Measurements from ENCODE around the gene MAP3K2. TPM values are rescaled to one million over a fixed set of nuclear protein-coding genes. Genes with fewer than 3 reads are reported as not detected.

The MAP3K2 gene
- total and polyA plus RNA-seq, 2 of the 8 experiments (the other 6 are each of a cell fraction or from before 2014, with no cell fraction given): 2.0 to 23.2 TPM

DNA sequence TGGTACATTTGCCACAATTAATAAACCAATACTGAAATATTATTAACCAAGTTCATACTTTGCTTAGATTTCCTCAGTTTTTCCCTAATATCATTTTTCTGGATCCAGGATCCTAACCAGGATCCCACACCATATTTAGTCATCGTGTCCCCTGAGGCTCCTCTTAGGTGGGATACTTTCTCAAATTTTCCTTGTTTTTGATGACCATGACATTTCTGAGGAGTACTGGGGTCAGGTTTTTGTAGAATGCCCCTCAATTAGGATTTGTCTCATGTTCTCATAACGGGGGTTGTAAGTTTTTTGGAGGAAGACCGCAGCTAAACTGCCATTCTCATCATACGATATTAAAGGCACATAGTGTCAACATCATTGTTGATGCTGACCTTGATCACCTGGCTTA is 78.3 kb downstream of the MAP3K2 start:
- H3K23me2 ChIP-seq (ENCODE audit: low read depth, low read length): no peaks in the 10 kb centered on the region
- H2BK15ac ChIP-seq (ENCODE audit: low read length): no peak overlapping the region
- FAIRE-seq (no peak), DNase-seq (ENCODE audit: low read depth in 1 of 2, low spot score in 2 of 2) (no peak)
- H3K4me1 ChIP-seq (replicated peaks in 1 of 4; ENCODE audit: control insufficient read depth in 3 of 4, insufficient read depth in 4 of 4, low read length in 3 of 4): no peaks in the 10 kb centered on the region
- peaks cover 2 to 24% (median 7%) of the 10 kb centered on the region in 4 experiments; a peak in 6 of 8 replicates for H3K36me3 ChIP-seq (ENCODE audit: control insufficient read depth in 2 of 4, insufficient read depth in 4 of 4, low read length in 3 of 4)
- H4K5ac ChIP-seq (ENCODE audit: insufficient read length, low read depth, low read length): no peak overlapping the region
- H4K8ac ChIP-seq (ENCODE audit: extremely low read depth, insufficient read depth, low read length): no peak overlapping the region
- H3K9ac ChIP-seq (replicated peaks in 1 of 4; ENCODE audit: extremely low read depth in 1 of 4, low read depth in 3 of 4, low read length in 3 of 4): no peak overlapping the region
- no peaks in the 10 kb centered on the region for H4K20me1 ChIP-seq (replicated peaks in 1 of 2; ENCODE audit: control insufficient read depth in 1 of 2, insufficient read depth in 2 of 2, low read length in 2 of 2)
- H2BK5ac ChIP-seq (ENCODE audit: low read depth, low read length): no peak overlapping the region
- H3K14ac ChIP-seq (ENCODE audit: insufficient read length): no peak overlapping the region
- no peak overlapping the region for H3K23ac ChIP-seq (ENCODE audit: insufficient read length)
- H3K9me3 ChIP-seq (ENCODE audit: insufficient read depth in 2 of 2, low read depth in 1 of 2, low read length in 1 of 2): no peaks in the 10 kb centered on the region
- H2BK20ac ChIP-seq (ENCODE audit: low read length): no peak overlapping the region
- H3K27me3 ChIP-seq (replicated peaks in 1 of 4; ENCODE audit: control insufficient read depth in 3 of 4, extremely low read depth in 1 of 4, insufficient read depth in 3 of 4, low read length in 3 of 4): no peaks in the 10 kb centered on the region
- POLR2A ChIA-PET (ENCODE audit: partially characterized antibody): no interaction called here
- H3K79me2 ChIP-seq (ENCODE audit: control insufficient read depth in 1 of 2, insufficient read depth in 2 of 2, low read length in 2 of 2): no peaks in the 10 kb centered on the region
- 89% methylated on average over 4 of the region's 4 CpGs; no CpG with 5 or more reads in 1 of the 2 experiments for WGBS, 2 experiments (ENCODE audit: extremely low coverage in 1 of 2, insufficient coverage in 1 of 2, insufficient read length in 1 of 2, insufficient replicate concordance in 2 of 2, low coverage in 1 of 2, low lambda C conversion rate in 2 of 2, missing lambda C conversion rate in 1 of 2)
- no peak overlapping the region for H3K18ac ChIP-seq (ENCODE audit: extremely low read depth, low read length)
- CTCF ChIA-PET (ENCODE audit: partially characterized antibody): interaction anchor here (0.7 to 2.2 kb wide), 2 partner anchors 15 to 36 kb away, joined by 3 to 12 read pairs; no protein-coding TSS in a partner anchor
- H3K4ac ChIP-seq (replicated peaks; ENCODE audit: insufficient read length, low read depth, low read length): no peak overlapping the region
- no peak overlapping the region for H3K27ac ChIP-seq (ENCODE audit: low read depth, low read length)
- no peak overlapping the region for H3K4me3 ChIP-seq (ENCODE audit: extremely low read depth in 1 of 4, insufficient read depth in 2 of 4, low read depth in 3 of 4, low read length in 4 of 4)
- no peaks in the 10 kb centered on the region for H3K79me1 ChIP-seq (ENCODE audit: low read depth, low read length)
- H4K91ac ChIP-seq (replicated peaks; ENCODE audit: insufficient read length, low read length): no peak overlapping the region
- no peak overlapping the region for H2BK12ac ChIP-seq (ENCODE audit: low read depth, low read length)
- H2BK120ac ChIP-seq (replicated peaks; ENCODE audit: low read depth, low read length): no peak overlapping the region
- H2AFZ ChIP-seq (ENCODE audit: low read length): no peak overlapping the region
- no peak overlapping the region for H2AK5ac ChIP-seq (ENCODE audit: low read depth, low read length)
- no peak overlapping the region for H3K56ac ChIP-seq (replicated peaks; ENCODE audit: insufficient read length, low read depth, low read length)
- H3K4me2 ChIP-seq (ENCODE audit: insufficient read depth in 1 of 2, low read depth in 2 of 2, low read length in 2 of 2): no peak overlapping the region
- TF ChIP-seq POU5F1 (IDR thresholded peaks at IDR 0.05; ENCODE audit: low read depth, low read length) (no peak), TAF7 (optimal IDR thresholded peaks at IDR 0.05; ENCODE audit: borderline replicate concordance, low read depth, low read length) (no peak), TAF1 (IDR thresholded peaks at IDR 0.05; ENCODE audit: low read depth, low read length) (no peak), TBP (IDR thresholded peaks at IDR 0.05; ENCODE audit: low read depth, low read length) (no peak), CHD2 (IDR thresholded peaks at IDR 0.05; ENCODE audit: low read length) (no peak), HDAC6 (IDR thresholded peaks at IDR 0.05; ENCODE audit: low read depth, low read length) (no peak), SIN3A (conservative IDR thresholded peaks at IDR 0.05 in 1 of 2, IDR thresholded peaks at IDR 0.05 in 1 of 2; ENCODE audit: low read depth in 1 of 2, low read length in 2 of 2) (no peak), ATF3 (IDR thresholded peaks at IDR 0.05; ENCODE audit: insufficient read depth, low read depth, low read length) (no peak), CBX5 (IDR thresholded peaks at IDR 0.05; ENCODE audit: low read depth, low read length) (no peak), RBBP5 (IDR thresholded peaks at IDR 0.05; ENCODE audit: borderline replicate concordance, low read depth, low read length) (no peak), SP1 (IDR thresholded peaks at IDR 0.05; ENCODE audit: low read depth, low read length) (no peak), KDM4A (IDR thresholded peaks at IDR 0.05; ENCODE audit: low read depth, low read length, severe bottlenecking) (no peak), RNF2 (IDR thresholded peaks at IDR 0.05; ENCODE audit: borderline replicate concordance, low read depth, low read length, missing control alignments, poor library complexity, severe bottlenecking) (no peak), SUZ12 (IDR thresholded peaks at IDR 0.05; ENCODE audit: low read length) (no peak)
